ENCODE results near the gene RXFP1.

GRCh38 chr4:158538176-158538575, 16.5 kb downstream of the RXFP1 start:
- TF ChIP-seq POLR2A (IDR thresholded peaks at IDR 0.05), result no peak
- TF ChIP-seq CTCF (IDR thresholded peaks at IDR 0.05), result no peak
